ENCODE results near the gene RBM47. TPM values are rescaled to one million over a fixed set of nuclear protein-coding genes. Genes with fewer than 3 reads are reported as not detected.
"Not testable (repeated sequence)": the region's sequence is repeated elsewhere in the genome, so short reads cannot be mapped to it uniquely, and the experiment has no call there.

The RBM47 gene
- 6.2 TPM for total RNA-seq

DNA sequence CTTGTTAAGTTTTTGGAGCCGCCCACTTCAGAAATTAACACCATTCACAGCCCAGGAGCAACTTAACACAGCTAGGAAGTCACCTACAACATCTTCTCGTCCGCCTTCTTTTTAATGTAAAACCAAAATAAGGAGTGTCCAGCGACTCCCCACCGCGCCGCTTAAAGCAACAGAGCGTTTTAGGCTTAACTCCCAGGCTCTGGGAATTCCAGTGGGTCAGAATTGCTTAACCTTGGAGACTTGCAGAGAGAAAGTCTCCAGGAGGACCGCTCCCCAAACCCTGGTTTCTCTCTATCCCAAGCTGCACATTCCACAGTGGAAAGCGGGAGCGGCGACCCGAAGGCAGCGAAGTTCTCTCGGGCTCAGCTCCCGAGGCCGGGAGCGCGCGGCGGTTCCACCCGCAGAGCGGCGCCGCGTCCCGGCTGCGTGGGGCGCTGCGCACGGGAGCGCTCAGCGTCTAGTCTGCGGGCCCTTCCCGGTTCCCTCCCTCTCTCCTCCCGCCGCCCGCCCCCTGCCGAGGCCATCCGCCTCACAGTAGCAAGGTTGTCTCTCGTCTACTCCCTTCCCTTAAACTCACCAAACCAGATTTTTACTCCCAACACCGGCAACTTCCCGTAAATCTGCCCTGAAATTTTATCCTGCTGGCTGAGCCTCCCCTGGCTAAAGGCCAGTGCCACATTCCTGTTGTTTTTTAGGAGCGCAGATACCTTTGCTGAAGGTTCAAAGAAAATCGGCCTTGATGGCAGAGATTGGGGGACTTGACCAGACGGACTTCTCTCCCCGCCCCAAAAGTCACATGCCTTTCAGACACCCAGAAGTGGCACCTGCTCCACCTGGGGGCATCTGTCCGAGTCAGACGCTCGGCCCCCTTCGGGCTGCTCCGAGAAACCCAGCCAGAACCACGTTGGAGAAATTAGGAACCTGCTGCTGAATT lies at the start of gene RBM47:
RBM47 (minus strand) TSS at position 464 of the 934 bp plus-strand sequence. CDS start 190,971 bp downstream, outside the sequence.
- DNase-seq (ENCODE audit: low read depth in 2 of 3, low spot score in 2 of 3) = peak in 2 of 3 donors; percentile 28 to 39

DNA sequence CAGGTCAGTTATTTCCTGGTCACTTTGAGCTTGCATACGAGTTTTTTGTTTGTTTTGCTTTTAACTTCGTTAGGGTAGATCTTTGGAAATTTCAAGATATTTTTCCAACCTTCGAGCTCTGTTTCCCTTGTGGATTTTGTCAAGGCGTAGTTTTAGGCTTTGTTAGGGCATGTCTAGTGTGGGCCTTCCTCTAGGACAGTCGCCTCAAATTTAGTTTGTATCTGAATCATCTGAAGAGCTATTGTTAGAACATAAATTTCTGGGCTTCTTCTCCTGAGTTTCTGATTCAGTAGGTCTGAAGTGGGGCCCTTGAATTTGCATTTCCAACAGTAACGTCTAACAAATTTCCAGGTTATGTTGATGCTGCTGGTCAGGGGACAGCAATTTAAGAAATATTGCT lies 48.8 kb upstream of the RBM47 start:
- DNase-seq (ENCODE audit: low read depth in 2 of 3, low spot score in 2 of 3) = no peak

DNA sequence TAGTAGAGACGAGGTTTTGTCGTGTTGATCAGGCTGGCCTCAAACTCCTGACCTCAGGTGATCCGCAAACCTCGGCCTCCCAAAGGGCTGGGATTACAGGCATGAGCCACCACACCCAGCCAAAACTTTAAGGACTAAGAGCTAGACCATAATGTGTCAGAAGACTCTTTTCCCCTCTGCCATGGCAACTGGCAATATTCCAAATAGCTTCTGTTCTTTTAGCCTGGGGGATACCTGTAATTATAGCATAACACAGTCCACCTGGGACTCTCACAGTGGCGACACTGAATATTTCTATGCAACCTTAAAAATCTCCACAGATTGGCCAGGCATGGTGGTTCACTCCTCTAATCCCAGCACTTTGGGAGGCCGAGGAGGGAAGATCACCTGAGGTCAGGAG lies 45.5 kb upstream of the RBM47 start:
- no peak for DNase-seq (ENCODE audit: low read depth in 2 of 3, low spot score in 2 of 3)

DNA sequence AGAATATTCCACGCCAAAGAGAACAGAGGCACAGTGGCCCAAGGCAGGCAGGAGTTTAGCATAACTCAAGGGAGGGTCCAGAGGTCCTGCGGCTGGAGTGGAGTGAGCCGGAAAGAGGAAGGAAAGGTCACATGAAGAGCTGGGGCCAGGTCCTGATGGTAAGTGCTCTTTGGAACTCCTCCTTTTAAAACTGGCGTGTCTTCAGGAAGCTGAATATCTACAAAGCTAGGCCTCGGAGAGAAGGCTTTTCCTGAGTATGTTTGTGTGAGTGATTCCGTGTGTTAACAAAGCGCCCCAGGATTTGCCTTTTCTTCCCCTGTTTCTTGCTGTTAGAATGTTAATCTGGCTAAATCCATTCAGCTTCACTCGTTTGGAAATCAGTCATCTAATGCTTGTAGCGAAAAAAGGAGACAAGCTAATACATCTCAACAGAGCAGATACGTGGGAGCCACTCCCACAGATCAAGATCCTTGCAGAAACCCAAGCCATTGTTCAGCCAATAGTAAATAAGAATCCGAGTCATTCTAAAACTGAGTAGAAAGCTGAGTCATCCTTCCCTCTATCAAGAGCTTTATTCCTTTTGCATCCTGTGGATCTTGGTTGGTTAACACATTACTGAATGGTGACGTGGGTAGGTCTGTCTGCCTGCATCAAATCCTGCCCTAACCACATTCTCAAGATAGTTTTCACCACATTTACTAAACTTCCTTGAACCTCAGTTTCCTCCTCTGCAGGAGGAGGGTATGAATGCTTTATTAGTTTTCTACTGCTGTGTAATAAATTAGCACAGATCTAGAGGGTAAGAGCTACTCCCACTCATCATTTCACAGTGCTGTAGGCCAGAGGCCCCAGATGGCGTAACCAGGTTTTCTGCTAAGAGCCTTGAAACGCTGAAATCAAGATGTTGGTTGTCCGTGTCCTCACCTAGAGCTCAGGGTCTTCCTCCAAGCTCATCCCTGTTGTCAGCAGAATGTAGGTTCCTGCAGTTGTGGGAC lies 43.2 kb upstream of the RBM47 start:
- peak in 2 of 3 donors; percentile 79 to 89 for DNase-seq (ENCODE audit: low read depth in 2 of 3, low spot score in 2 of 3)

DNA sequence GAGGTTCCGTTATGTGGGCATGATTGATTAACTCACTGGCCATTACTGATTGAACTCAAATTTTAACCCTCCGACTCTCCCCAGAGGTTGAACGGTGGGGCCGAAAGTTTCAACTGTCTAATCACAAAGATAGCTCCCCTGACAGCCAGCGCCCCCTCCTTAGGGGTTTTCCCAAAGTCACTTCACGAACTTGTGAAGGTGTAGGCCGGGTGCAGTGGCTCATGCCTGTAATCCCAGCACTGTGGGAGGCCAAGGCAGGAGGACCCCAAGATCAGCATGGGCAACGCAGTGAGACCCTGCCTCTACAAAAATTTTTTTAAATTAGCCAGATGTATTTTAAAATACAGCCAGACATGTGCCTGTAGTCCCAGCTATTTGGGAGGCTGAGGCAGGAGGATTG lies 39.8 kb upstream of the RBM47 start:
- DNase-seq (ENCODE audit: low read depth in 2 of 3, low spot score in 2 of 3) = no peak

DNA sequence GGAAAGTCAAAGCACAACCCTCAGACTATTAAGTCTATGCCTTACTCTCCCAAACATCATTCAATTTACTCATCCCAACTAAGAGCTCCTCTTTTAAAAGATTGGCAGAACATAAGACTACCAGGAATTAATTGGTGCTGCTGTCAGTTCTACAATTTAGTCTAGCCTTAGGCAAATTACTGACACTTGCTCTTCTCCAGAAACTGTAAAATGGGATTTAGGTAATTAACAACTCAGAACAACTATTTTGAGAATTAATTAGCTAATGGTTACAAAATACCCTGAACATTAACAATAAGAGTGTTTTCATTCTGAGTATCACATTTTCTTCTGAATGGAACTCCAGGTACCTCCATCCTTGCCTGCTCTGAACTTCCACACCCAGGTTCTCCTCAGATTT lies 36.2 kb upstream of the RBM47 start:
- no peak for DNase-seq (ENCODE audit: low read depth in 2 of 3, low spot score in 2 of 3)

DNA sequence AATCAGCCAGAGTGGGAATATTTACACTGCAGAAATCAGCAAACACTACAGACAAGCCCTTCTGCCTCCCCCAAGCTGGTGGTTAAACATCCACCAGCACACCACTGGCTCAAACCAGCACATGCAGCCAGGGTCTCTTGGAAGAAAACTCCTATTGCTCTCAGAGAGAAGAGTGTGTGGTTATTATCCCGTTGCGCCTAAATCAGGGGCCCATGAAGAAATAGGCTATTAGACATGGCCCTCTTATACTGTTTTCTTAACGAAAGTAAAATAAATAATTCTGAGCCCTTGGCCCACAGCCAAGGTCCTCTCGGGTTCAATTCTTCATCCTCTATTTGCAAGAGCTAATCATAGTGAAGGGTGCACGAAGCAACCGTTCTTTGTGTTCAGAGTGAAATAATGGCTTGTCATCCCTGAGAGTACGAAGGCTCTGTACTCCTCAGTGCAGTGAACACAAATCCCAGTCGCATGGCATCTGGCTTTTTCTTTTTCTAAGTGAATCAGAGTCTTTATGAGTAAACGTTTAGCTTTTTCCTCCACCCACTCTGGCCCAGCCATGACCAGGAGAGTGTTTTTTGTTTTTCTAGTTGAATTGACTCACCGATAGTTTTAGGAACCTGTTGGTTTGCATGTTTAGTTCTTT lies 33.4 kb upstream of the RBM47 start:
- DNase-seq (ENCODE audit: low read depth in 2 of 3, low spot score in 2 of 3) = no peak

DNA sequence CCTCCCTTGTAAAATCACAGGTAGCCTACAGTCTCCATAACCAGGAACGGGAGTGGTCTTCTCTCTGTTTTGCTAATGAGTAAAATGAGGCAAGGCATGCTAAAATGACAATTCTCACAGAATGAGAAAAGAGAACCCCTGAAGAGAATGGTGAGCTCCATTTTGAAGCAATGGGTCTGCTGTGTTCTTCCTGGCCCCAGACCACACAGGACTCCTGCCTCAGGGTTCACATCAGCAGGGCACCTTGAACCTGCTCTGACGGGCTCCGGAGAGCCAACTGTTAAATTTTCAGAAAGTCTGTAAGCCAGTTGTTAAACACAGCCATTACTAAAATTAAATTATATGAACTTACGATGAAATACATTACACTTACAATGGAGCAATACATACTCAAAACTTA lies 32.1 kb upstream of the RBM47 start:
- no peak for DNase-seq (ENCODE audit: low read depth in 2 of 3, low spot score in 2 of 3)

DNA sequence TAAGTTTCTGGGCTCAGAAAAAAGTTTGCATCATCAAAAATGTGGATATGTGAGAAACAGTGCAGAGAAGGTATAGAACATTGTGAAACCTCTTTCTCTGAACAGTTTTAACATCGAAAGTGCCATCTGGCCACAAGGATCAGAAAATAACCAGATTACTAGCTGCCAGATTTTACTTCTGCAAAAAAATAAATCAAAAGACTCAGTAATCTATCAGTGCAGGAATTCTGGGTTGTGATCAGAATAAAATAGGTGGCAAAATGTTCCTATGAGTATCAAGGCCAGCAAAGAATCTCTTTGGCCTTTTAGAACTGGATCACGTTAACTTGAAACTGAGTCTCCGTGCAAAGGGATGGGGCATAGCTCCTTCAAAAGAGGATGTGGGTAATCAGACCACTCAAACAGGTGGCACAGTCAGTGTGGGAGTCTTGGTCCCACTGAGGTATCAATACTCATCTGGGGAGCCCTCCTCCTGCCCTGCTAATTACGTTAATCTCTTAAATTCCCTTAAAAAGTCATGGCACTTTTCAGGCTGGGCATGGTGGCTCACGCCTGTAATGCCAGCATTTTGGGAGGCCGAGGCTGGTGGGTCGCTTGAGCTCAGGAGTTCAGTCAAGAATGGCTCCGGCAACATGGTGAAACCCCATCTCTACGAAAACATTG lies 26.7 kb upstream of the RBM47 start:
- no peak for DNase-seq (ENCODE audit: low read depth in 2 of 3, low spot score in 2 of 3)

DNA sequence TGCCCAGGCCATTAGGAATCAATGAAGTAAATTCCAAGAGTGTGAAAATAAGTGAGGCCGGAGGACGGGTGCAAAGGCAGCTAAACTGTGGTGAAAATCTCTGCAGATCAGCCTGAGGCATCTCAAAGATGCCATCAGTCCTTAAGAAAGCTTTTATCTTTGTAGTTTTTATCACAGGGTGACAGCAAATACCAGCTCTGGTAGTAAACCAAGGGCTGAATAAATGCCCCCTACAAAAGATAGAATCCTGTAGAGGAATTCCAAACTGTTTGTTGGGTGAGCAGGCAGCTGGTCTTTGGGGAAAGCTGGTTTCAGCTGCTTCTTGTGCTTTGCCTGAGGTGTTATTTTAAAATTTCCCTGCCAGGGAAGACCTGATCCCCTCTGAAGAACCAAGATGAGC lies 21.6 kb upstream of the RBM47 start:
- DNase-seq (ENCODE audit: low read depth in 2 of 3, low spot score in 2 of 3) = no peak

DNA sequence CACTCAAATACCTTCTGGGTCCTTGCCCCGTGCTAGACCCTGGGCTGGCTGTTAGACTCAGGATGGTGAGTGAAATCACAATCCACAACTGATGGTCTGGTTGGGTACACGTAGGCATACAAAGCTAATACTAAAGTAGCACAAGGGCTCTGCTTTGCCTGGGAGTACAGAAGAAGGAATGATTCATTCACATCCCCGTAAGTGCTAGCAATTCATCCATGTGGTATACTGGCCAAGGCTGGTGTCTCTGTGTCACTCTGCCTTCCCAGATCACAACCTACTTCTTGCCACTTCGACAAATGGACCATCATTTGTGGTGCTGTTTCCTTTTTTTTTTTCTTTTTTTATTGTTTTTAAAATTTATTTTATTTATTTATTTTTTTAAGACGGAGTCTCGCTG lies 19.7 kb upstream of the RBM47 start:
- DNase-seq (ENCODE audit: low read depth in 2 of 3, low spot score in 2 of 3) = no peak

DNA sequence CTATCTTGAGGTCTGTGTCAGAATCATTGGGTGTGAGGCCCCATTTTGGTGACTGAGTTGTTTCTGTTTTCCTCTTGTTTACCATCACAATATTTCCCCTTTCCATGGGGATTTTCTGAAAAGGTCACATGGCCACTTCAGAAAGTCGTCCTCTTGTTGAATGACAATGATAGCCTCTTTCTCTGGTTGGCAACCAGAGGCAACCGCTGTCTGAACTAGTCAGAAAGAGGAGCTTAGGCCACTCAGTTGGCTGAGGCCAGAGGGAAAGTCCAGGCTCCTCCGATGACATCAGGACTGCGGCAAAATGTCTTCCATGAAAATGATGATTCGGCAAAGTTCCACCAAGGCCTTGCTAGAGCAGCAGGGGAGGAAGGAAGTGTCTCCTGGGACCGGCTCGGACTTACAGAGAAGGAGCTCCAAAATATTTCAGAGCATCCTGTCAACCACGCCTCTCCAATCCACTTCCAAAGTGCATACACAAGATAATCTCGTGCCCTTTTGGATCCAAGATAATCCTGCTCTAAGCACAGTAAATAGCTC lies 19.1 kb upstream of the RBM47 start:
- no peak for DNase-seq (ENCODE audit: low read depth in 2 of 3, low spot score in 2 of 3)

DNA sequence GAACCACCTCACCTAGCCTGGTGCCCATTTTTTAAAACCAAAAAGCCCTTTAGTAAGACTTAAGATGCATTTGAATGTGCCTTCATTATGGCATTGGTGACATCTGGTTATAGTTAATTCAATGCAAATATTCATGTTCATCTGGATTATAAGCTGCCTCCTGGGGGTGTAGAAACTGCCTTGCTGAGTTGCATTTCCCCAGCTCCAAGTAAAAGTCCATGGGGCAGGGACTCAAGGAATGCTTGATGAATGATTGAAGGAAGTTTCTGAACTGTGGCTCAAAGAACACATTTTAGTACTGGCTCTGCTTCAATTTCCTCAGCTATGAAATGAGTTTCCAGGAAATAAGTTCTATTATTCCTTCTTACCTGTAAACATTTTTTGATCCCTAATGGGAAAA lies 18.5 kb upstream of the RBM47 start:
- DNase-seq (ENCODE audit: low read depth in 2 of 3, low spot score in 2 of 3) = no peak

DNA sequence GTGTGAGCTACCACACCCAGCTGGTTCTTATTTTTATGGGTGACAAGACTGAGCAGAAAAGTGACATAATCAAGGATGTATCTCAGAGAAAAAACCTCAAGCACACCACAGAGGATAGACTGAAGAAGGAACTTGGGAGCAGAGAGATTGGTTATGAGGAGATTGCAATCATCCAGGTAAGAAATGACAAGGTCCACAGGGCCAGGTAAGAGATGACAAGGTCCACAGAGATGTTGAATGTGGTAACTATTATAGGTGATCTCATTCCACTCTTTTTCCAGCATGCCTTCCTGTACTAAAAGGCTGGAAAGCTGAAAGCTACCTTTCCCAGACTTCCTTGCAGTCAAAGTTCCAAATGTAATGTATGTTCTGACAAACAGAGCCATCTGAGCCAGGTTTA lies 15.9 kb upstream of the RBM47 start:
- DNase-seq (ENCODE audit: low read depth in 2 of 3, low spot score in 2 of 3) = no peak

DNA sequence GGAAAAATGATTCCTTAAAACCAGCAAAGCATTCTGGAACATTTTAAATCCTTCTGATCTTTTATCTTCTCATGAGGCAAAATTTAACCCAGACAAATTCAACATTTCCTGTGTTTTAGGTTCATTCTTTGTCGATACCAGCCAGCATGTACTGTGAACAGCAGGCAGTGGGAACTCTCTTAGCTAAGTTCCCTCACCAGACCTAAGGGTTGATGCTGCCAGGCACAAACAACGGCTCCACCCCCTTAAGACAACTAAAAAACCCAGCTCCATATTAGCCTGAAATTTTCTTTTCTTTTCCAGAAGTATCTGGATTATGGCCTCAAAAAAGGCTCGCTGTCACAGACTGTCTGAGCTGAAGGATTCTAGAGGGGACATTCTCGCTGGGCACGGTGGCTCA lies 2.4 kb upstream of the RBM47 start:
- DNase-seq (ENCODE audit: low read depth in 2 of 3, low spot score in 2 of 3) = no peak

DNA sequence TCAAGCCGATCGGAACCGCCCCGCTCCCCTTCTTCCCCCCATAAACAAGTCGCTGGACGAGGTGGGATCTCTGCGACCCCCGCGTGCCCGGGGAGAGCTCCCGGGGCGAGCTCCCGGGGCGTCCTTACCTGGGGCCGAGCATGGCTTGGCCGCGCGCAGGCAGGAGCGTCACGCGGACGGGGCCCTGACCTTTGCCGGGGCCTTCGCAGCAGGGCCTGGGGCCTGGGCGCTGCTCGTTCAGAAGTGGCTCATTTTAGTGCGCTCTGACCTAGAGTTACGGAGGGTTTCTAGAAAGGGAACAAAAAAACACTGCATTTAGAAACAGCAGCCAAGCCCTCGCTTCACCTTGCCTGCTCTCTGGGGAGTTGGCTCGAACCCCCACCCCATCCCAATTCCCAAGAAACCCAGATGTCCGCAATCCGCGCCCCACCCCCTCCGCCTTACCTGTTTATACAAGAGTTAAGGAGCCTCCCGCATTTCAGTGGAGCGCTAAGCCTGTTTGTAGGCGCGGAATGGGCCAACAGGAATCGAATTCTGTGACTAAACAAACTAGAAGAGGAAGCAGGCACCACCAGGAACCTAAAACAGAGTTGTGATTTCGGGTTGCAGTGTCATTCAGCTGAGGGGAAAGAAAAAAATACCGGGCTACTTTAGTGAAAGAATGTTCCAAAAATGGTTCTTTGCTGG lies 814 bp upstream of the RBM47 start:
- DNase-seq (ENCODE audit: low read depth in 2 of 3, low spot score in 2 of 3) = peak in 2 of 3 donors; percentile 37 to 50

DNA sequence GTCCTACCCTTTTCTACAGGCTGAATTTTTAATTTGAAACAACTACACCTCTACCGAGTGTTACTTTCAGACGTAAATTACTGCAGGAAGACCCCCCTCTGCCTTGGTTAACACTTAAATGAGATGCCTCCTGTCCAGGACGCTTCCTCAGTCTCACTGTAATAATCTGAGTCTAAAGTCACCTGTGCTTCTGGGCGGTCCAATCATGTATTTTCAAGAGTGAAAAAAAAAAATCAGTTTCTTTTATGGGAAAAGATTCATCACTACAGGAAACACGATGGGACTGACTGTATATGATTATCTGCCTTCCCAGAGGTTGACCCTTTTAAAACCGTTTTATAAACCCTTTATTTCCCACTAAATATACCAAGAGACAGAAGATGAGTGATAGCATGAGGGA lies 776 bp downstream of the RBM47 start:
- no peak for DNase-seq (ENCODE audit: low read depth in 2 of 3, low spot score in 2 of 3)

DNA sequence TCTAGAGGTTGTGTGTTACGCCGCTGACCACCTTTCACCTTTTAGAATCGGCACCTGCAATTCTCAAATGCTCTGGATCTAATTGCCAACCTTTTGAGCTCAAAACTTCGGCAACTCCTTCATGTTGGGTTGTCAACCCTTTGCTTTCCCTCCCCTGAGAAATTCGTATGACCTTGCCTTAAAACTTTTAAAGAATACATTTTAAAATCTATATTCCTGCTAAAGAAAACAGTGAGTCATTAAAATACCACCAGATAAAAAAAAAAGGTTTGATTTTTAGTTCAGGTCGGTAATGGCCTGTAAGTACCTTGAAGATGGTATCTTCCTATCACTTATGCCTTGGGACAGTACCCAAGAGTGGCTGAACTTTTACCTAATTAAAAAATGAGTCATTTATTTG lies 1.3 kb downstream of the RBM47 start:
- DNase-seq (ENCODE audit: low read depth in 2 of 3, low spot score in 2 of 3) = not testable (repeated sequence)

DNA sequence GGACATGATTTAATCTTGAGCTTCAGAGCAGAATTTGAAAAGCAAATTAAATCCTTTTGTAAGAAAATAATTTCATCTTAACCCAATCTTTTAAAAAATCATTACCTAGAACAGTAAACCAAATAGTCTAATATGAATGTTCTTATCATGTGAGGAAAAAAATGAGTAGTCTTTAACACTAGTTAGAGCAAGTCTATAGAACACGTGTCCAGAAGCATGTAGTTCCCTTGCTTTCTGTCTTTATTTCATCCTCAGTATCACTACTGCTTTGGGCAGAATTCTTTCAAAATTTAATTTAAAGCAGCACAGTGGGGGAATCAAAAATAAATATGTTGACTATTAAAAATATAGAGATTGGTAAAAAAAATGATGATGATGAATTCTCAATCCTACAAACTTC lies 2.1 kb downstream of the RBM47 start:
- DNase-seq (ENCODE audit: low read depth in 2 of 3, low spot score in 2 of 3) = no peak

Measured in hematopoietic multipotent progenitor cell (in vitro differentiated cells).